Measurements from ENCODE around the gene GPR55.

- TF ChIP-seq POLR2A (IDR thresholded peaks at IDR 0.05), result no peak
- TF ChIP-seq, protein P1, sequence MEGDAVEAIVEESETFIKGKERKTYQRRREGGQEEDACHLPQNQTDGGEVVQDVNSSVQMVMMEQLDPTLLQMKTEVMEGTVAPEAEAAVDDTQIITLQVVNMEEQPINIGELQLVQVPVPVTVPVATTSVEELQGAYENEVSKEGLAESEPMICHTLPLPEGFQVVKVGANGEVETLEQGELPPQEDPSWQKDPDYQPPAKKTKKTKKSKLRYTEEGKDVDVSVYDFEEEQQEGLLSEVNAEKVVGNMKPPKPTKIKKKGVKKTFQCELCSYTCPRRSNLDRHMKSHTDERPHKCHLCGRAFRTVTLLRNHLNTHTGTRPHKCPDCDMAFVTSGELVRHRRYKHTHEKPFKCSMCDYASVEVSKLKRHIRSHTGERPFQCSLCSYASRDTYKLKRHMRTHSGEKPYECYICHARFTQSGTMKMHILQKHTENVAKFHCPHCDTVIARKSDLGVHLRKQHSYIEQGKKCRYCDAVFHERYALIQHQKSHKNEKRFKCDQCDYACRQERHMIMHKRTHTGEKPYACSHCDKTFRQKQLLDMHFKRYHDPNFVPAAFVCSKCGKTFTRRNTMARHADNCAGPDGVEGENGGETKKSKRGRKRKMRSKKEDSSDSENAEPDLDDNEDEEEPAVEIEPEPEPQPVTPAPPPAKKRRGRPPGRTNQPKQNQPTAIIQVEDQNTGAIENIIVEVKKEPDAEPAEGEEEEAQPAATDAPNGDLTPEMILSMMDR (IDR thresholded peaks at IDR 0.05), result no peak
These were observed 22.9 kb upstream of the GPR55 start for GRCh38 chr2:230947908-230948365.
